ENCODE results near the gene HTR3A.
"Not testable (repeated sequence)": the region's sequence is repeated elsewhere in the genome, so short reads cannot be mapped to it uniquely, and the experiment has no call there.

The HTR3A gene

GRCh38 chr11:113974741-113975470 lies at the start of gene HTR3A:
TSS of gene HTR3A (plus strand) at chr11:113975108. CDS start at chr11:113975326, 218 bp downstream.
- DNase-seq (ENCODE audit: low read depth): no peak

- DNase-seq (ENCODE audit: low read depth): no peak
Measured at GRCh38 chr11:113926273-113927197, 48.4 kb upstream of the HTR3A start.

- no peak for DNase-seq (ENCODE audit: low read depth)
Measured at GRCh38 chr11:113928311-113928710, 46.6 kb upstream of the HTR3A start.

GRCh38 chr11:113932788-113933187 lies 42.1 kb upstream of the HTR3A start:
- DNase-seq (ENCODE audit: low read depth): no peak

- DNase-seq (ENCODE audit: low read depth): not testable (repeated sequence)
Measured at GRCh38 chr11:113934193-113934592, 40.7 kb upstream of the HTR3A start.

GRCh38 chr11:113934761-113935160 lies 40.1 kb upstream of the HTR3A start:
- no peak for DNase-seq (ENCODE audit: low read depth)

GRCh38 chr11:113935858-113936257 lies 39.0 kb upstream of the HTR3A start:
- no peak for DNase-seq (ENCODE audit: low read depth)

GRCh38 chr11:113937918-113938317 lies 37.0 kb upstream of the HTR3A start:
- DNase-seq (ENCODE audit: low read depth): no peak

GRCh38 chr11:113942256-113942655 lies 32.7 kb upstream of the HTR3A start:
- DNase-seq (ENCODE audit: low read depth): no peak

GRCh38 chr11:113946162-113946561 lies 28.7 kb upstream of the HTR3A start:
- DNase-seq (ENCODE audit: low read depth): not testable (repeated sequence)

- DNase-seq (ENCODE audit: low read depth): no peak
Measured at GRCh38 chr11:113947994-113948393, 26.9 kb upstream of the HTR3A start.

GRCh38 chr11:113949891-113950290 lies 25.0 kb upstream of the HTR3A start:
- DNase-seq (ENCODE audit: low read depth): no peak

- DNase-seq (ENCODE audit: low read depth): no peak
Measured at GRCh38 chr11:113951537-113951936, 23.4 kb upstream of the HTR3A start.

- no peak for DNase-seq (ENCODE audit: low read depth)
Measured at GRCh38 chr11:113952070-113952469, 22.8 kb upstream of the HTR3A start.

GRCh38 chr11:113952588-113952987 lies 22.3 kb upstream of the HTR3A start:
- no peak for DNase-seq (ENCODE audit: low read depth)

GRCh38 chr11:113954235-113954634 lies 20.7 kb upstream of the HTR3A start:
- no peak for DNase-seq (ENCODE audit: low read depth)

GRCh38 chr11:113956986-113957385 lies 17.9 kb upstream of the HTR3A start:
- no peak for DNase-seq (ENCODE audit: low read depth)

- no peak for DNase-seq (ENCODE audit: low read depth)
Measured at GRCh38 chr11:113960702-113961330, 14.1 kb upstream of the HTR3A start.

- no peak for DNase-seq (ENCODE audit: low read depth)
Measured at GRCh38 chr11:113967361-113967760, 7.5 kb upstream of the HTR3A start.

GRCh38 chr11:113971506-113972195 lies 3.3 kb upstream of the HTR3A start:
- no peak for DNase-seq (ENCODE audit: low read depth)

- DNase-seq (ENCODE audit: low read depth): no peak
Measured at GRCh38 chr11:113977071-113977490, 2.2 kb downstream of the HTR3A start.

- no peak for DNase-seq (ENCODE audit: low read depth)
Measured at GRCh38 chr11:113977701-113978100, 2.8 kb downstream of the HTR3A start.

All from HS-5 (cell line).